ENCODE measurements around the gene PCDHGA1. TPM values are rescaled to one million over a fixed set of nuclear protein-coding genes. Genes with fewer than 3 reads are reported as not detected.

Gene PCDHGA1
- total RNA-seq, 2 donors from 2014 or later, result 0.33 to 0.78 TPM

- no peak within 1 kb of the TSS for H3K27ac ChIP-seq
- no peak within 1 kb of the TSS for H3K4me3 ChIP-seq
- peaks cover 0 to 64% (median 14%) of the 10 kb centered on the region in 3 donors for H3K9me3 ChIP-seq
- H3K36me3 ChIP-seq (replicated peaks in 1 of 2; ENCODE audit: insufficient read depth in 1 of 2, low read depth in 2 of 2), result no peaks in the 10 kb centered on the region
- ATAC-seq (no peak), DNase-seq (no peak)
- H3K4me1 ChIP-seq, result no peaks in the 10 kb centered on the region
- intact Hi-C loops (cut with DNase I), result no loop called here
- no peaks in the 10 kb centered on the region for H3K27me3 ChIP-seq
- TF ChIP-seq CTCF (IDR thresholded peaks at IDR 0.05), result no peak
- TF ChIP-seq POLR2A (IDR thresholded peaks at IDR 0.05), result no peak
- 14 to 24% methylated on average over 24 to 34 of the region's 34 CpGs for WGBS, 2 donors
Observed at GRCh38 chr5:141363952-141364660, 33.8 kb downstream of the PCDHGA1 start, which contains the start of gene PCDHGA5. PCDHGA5 (plus strand) TSS chr5:141364162; CDS start chr5:141364331, 169 bp downstream.

- DNase-seq (no peak), ATAC-seq (no peak)
- Histone ChIP-seq H3K9me3 (peaks cover 0 to 71% (median 17%) of the 10 kb centered on the region in 3 donors), H3K27ac (no peak overlapping the region), H3K36me3 (replicated peaks in 1 of 2; ENCODE audit: insufficient read depth in 1 of 2, low read depth in 2 of 2) (no peaks in the 10 kb centered on the region), H3K27me3 (no peaks in the 10 kb centered on the region), H3K4me1 (no peaks in the 10 kb centered on the region), H3K4me3 (no peak overlapping the region)
- no peak for TF ChIP-seq POLR2A (IDR thresholded peaks at IDR 0.05)
- no peak for TF ChIP-seq CTCF (IDR thresholded peaks at IDR 0.05)
- intact Hi-C loops (cut with DNase I), result no loop called here
- 23 to 38% methylated on average over 38 to 44 of the region's 46 CpGs for WGBS, 2 donors
Observed at GRCh38 chr5:141366016-141366896, 35.9 kb downstream of the PCDHGA1 start.

- Histone ChIP-seq H3K4me3 (no peak within 1 kb of the TSS), H3K36me3 (replicated peaks in 1 of 2; ENCODE audit: insufficient read depth in 1 of 2, low read depth in 2 of 2) (no peaks in the 10 kb centered on the region), H3K9me3 (peaks cover 0 to 72% (median 21%) of the 10 kb centered on the region in 3 donors), H3K27me3 (no peaks in the 10 kb centered on the region), H3K4me1 (no peaks in the 10 kb centered on the region), H3K27ac (no peak within 1 kb of the TSS)
- ATAC-seq (peak; percentile 47), DNase-seq (peak in 3 of 4 donors; percentile 31 to 39 (median 36))
- TF ChIP-seq CTCF (IDR thresholded peaks at IDR 0.05) (peak in 4 of 7 experiments; percentile 21 to 34 (median 25)), POLR2A (IDR thresholded peaks at IDR 0.05) (no peak)
- intact Hi-C loops (cut with DNase I), result no loop called here
- WGBS, 2 donors, result 14 to 22% methylated on average over 32 of the region's 32 CpGs
Observed at GRCh38 chr5:141369994-141370848, 39.9 kb downstream of the PCDHGA1 start, which contains the start of gene PCDHGB3. PCDHGB3 (plus strand) TSS chr5:141370242; CDS start chr5:141370395, 153 bp downstream.

- intact Hi-C loops (cut with DNase I), result no loop called here
Observed at GRCh38 chr5:141371572-141372475, 41.5 kb downstream of the PCDHGA1 start.

More at GRCh38 chr5:141371572-141372475, 41.5 kb downstream of the PCDHGA1 start:
- ATAC-seq (no peak), DNase-seq (no peak)
- Histone ChIP-seq H3K27me3 (no peaks in the 10 kb centered on the region), H3K36me3 (replicated peaks in 1 of 2; ENCODE audit: insufficient read depth in 1 of 2, low read depth in 2 of 2) (no peaks in the 10 kb centered on the region), H3K4me3 (no peak overlapping the region), H3K9me3 (peaks cover 0 to 70% (median 15%) of the 10 kb centered on the region in 3 donors), H3K4me1 (no peaks in the 10 kb centered on the region), H3K27ac (no peak overlapping the region)
- TF ChIP-seq CTCF (IDR thresholded peaks at IDR 0.05), result no peak
- TF ChIP-seq POLR2A (IDR thresholded peaks at IDR 0.05), result no peak
- 19 to 30% methylated on average over 28 to 68 of the region's 69 CpGs for WGBS, 2 donors

Data from body of pancreas (tissue), 4 donors.